ENCODE measurements around the gene SIK3. TPM values are rescaled to one million over a fixed set of nuclear protein-coding genes. Genes with fewer than 3 reads are reported as not detected.

Gene SIK3
- total and polyA plus RNA-seq, 3 experiments from 2014 or later: 33.9 to 48.7 (median 42.8) TPM

- Mint-ChIP-seq H3K27ac (peak overlapping the region; percentile 88 to 100 (median 97)), H3K27me3 (no peaks in the 10 kb centered on the region), H3K36me3 (peaks cover 0 to 42% (median 10%) of the 10 kb centered on the region in 3 donors), H3K9me3 (no peaks in the 10 kb centered on the region), H3K4me3 (peak overlapping the region; percentile 9 to 91 (median 74)), H3K4me1 (peaks cover 72 to 82% (median 79%) of the 10 kb centered on the region in 3 donors)
- peaks cover 60% of the 10 kb centered on the region for H3K4me1 ChIP-seq (ENCODE audit: insufficient read depth, low read length)
- H3K4me3 ChIP-seq (ENCODE audit: low read length): no peak overlapping the region
- H3K27me3 ChIP-seq (ENCODE audit: insufficient read depth, low read length, poor library complexity, severe bottlenecking): no peaks in the 10 kb centered on the region
- ChIA-PET CTCF (interaction anchor here (1.4 to 3.1 kb wide), 4 partner anchors 16 to 220 kb away, joined by 4 to 11 read pairs (median 7); partner anchors contain the start of gene APOA5), POLR2A (interaction anchor here (1.4 kb wide), 1 partner anchor 170 kb away, joined by 6 read pairs; no protein-coding TSS in a partner anchor)
- H3K27ac ChIP-seq (ENCODE audit: low read depth, low read length): peak overlapping the region; percentile 36
- DNase-seq: peak in 3 of 5 donors; percentile 12 to 26 (median 20)
- no peaks in the 10 kb centered on the region for H3K36me3 ChIP-seq (ENCODE audit: insufficient read depth, low read length)
- no peaks in the 10 kb centered on the region for H3K9me3 ChIP-seq (ENCODE audit: low read length)
Observed at GRCh38 chr11:116925050-116925449, 173.2 kb downstream of the SIK3 start.

GRCh38 chr11:116918925-116919655 is 179.1 kb downstream of the SIK3 start:
- Mint-ChIP-seq H3K9me3 (no peaks in the 10 kb centered on the region), H3K27me3 (no peaks in the 10 kb centered on the region), H3K27ac (peak overlapping the region in 2 of 8 donors; percentile 15 to 42), H3K4me1 (peaks cover 24 to 49% (median 34%) of the 10 kb centered on the region in 3 donors), H3K36me3 (peaks cover 0 to 32% (median 10%) of the 10 kb centered on the region in 3 donors), H3K4me3 (no peak overlapping the region)
- H3K27me3 ChIP-seq (ENCODE audit: insufficient read depth, low read length, poor library complexity, severe bottlenecking): no peaks in the 10 kb centered on the region
- peaks cover under 1% of the 10 kb centered on the region for H3K4me1 ChIP-seq (ENCODE audit: insufficient read depth, low read length)
- ChIA-PET CTCF (interaction anchor here (0.8 to 2.0 kb wide), 6 partner anchors 7 to 187 kb away, joined by 3 to 6 read pairs (median 4); no protein-coding TSS in a partner anchor), POLR2A (interaction anchor here (1.0 to 1.1 kb wide), 2 partner anchors 9 to 178 kb away, joined by 3 to 5 read pairs; no protein-coding TSS in a partner anchor)
- H3K36me3 ChIP-seq (ENCODE audit: insufficient read depth, low read length): no peaks in the 10 kb centered on the region
- no peak overlapping the region for H3K27ac ChIP-seq (ENCODE audit: low read depth, low read length)
- no peak for DNase-seq
- no peaks in the 10 kb centered on the region for H3K9me3 ChIP-seq (ENCODE audit: low read length)
- H3K4me3 ChIP-seq (ENCODE audit: low read length): no peak overlapping the region

- no peak overlapping the region for H3K4me3 ChIP-seq (ENCODE audit: low read length)
- POLR2A ChIA-PET: interaction anchor here (1.1 kb wide), 1 partner anchor 180 kb away, joined by 5 read pairs; no protein-coding TSS in a partner anchor
- H3K4me1 ChIP-seq (ENCODE audit: insufficient read depth, low read length): no peaks in the 10 kb centered on the region
- Mint-ChIP-seq H3K27me3 (no peaks in the 10 kb centered on the region), H3K27ac (peak overlapping the region in 2 of 8 donors; percentile 38 to 41), H3K36me3 (peaks cover 0 to 26% (median 10%) of the 10 kb centered on the region in 3 donors), H3K4me3 (no peak overlapping the region), H3K9me3 (no peaks in the 10 kb centered on the region), H3K4me1 (peaks cover 16 to 50% (median 32%) of the 10 kb centered on the region in 3 donors)
- no peaks in the 10 kb centered on the region for H3K9me3 ChIP-seq (ENCODE audit: low read length)
- no peaks in the 10 kb centered on the region for H3K36me3 ChIP-seq (ENCODE audit: insufficient read depth, low read length)
- CTCF ChIA-PET: interaction anchor here (1.0 to 2.0 kb wide), 4 partner anchors 9 to 177 kb away, joined by 3 to 6 read pairs (median 3); no protein-coding TSS in a partner anchor
- H3K27me3 ChIP-seq (ENCODE audit: insufficient read depth, low read length, poor library complexity, severe bottlenecking): no peaks in the 10 kb centered on the region
- H3K27ac ChIP-seq (ENCODE audit: low read depth, low read length): no peak overlapping the region
- DNase-seq: no peak
Observed at GRCh38 chr11:116917632-116918031, 180.6 kb downstream of the SIK3 start.

GRCh38 chr11:116916886-116917285 is 181.3 kb downstream of the SIK3 start:
- H3K27me3 Mint-ChIP-seq: no peaks in the 10 kb centered on the region
- H3K27ac Mint-ChIP-seq: peak overlapping the region in 1 of 8 donors; percentile 64
- H3K36me3 Mint-ChIP-seq: peaks cover 0 to 24% (median 11%) of the 10 kb centered on the region in 3 donors
- H3K4me1 ChIP-seq (ENCODE audit: insufficient read depth, low read length): no peaks in the 10 kb centered on the region
- H3K27me3 ChIP-seq (ENCODE audit: insufficient read depth, low read length, poor library complexity, severe bottlenecking): no peaks in the 10 kb centered on the region
- no peak overlapping the region for H3K4me3 ChIP-seq (ENCODE audit: low read length)
- no peaks in the 10 kb centered on the region for H3K36me3 ChIP-seq (ENCODE audit: insufficient read depth, low read length)
- peaks cover 16 to 52% (median 35%) of the 10 kb centered on the region in 3 donors for H3K4me1 Mint-ChIP-seq
- ChIA-PET POLR2A (no interaction called here), CTCF (interaction anchor here (1.3 to 2.0 kb wide), 2 partner anchors 9 to 11 kb away, joined by 3 to 6 read pairs; no protein-coding TSS in a partner anchor)
- H3K9me3 ChIP-seq (ENCODE audit: low read length): no peaks in the 10 kb centered on the region
- no peaks in the 10 kb centered on the region for H3K9me3 Mint-ChIP-seq
- no peak for DNase-seq
- no peak overlapping the region for H3K27ac ChIP-seq (ENCODE audit: low read depth, low read length)
- no peak overlapping the region for H3K4me3 Mint-ChIP-seq

GRCh38 chr11:116916052-116916451 is 182.2 kb downstream of the SIK3 start:
- H3K4me1 ChIP-seq (ENCODE audit: insufficient read depth, low read length): no peaks in the 10 kb centered on the region
- ChIA-PET POLR2A (no interaction called here), CTCF (no interaction called here)
- H3K27ac ChIP-seq (ENCODE audit: low read depth, low read length): no peak overlapping the region
- H3K36me3 ChIP-seq (ENCODE audit: insufficient read depth, low read length): no peaks in the 10 kb centered on the region
- no peak overlapping the region for H3K4me3 ChIP-seq (ENCODE audit: low read length)
- H3K4me3 Mint-ChIP-seq: no peak overlapping the region
- peaks cover 16 to 56% (median 41%) of the 10 kb centered on the region in 3 donors for H3K4me1 Mint-ChIP-seq
- no peak for DNase-seq
- no peaks in the 10 kb centered on the region for H3K9me3 ChIP-seq (ENCODE audit: low read length)
- no peaks in the 10 kb centered on the region for H3K9me3 Mint-ChIP-seq
- H3K36me3 Mint-ChIP-seq: peaks cover 0 to 25% (median 11%) of the 10 kb centered on the region in 3 donors
- H3K27ac Mint-ChIP-seq: no peak overlapping the region
- H3K27me3 Mint-ChIP-seq: no peaks in the 10 kb centered on the region
- H3K27me3 ChIP-seq (ENCODE audit: insufficient read depth, low read length, poor library complexity, severe bottlenecking): no peaks in the 10 kb centered on the region

- H3K27ac ChIP-seq (ENCODE audit: low read depth, low read length): no peak overlapping the region
Observed at GRCh38 chr11:116913000-116913399, 185.2 kb downstream of the SIK3 start.

GRCh38 chr11:116911976-116912734 is 186.1 kb downstream of the SIK3 start:
- CTCF ChIA-PET: interaction anchor here (1.1 kb wide), 1 partner anchor 194 kb away, joined by 4 read pairs; no protein-coding TSS in a partner anchor
- Histone ChIP-seq H3K4me3 (ENCODE audit: low read length) (no peak overlapping the region), H3K27me3 (ENCODE audit: insufficient read depth, low read length, poor library complexity, severe bottlenecking) (no peaks in the 10 kb centered on the region), H3K4me1 (ENCODE audit: insufficient read depth, low read length) (peaks cover 4% of the 10 kb centered on the region), H3K36me3 (ENCODE audit: insufficient read depth, low read length) (no peaks in the 10 kb centered on the region), H3K27ac (ENCODE audit: low read depth, low read length) (no peak overlapping the region), H3K9me3 (ENCODE audit: low read length) (no peaks in the 10 kb centered on the region)
- peak overlapping the region in 4 of 8 donors; percentile 2 to 35 (median 4) for H3K27ac Mint-ChIP-seq
- H3K9me3 Mint-ChIP-seq: no peaks in the 10 kb centered on the region
- peaks cover 30 to 59% (median 54%) of the 10 kb centered on the region in 3 donors for H3K4me1 Mint-ChIP-seq
- peaks cover 0 to 21% (median 7%) of the 10 kb centered on the region in 3 donors for H3K36me3 Mint-ChIP-seq
- DNase-seq: no peak
- no peak overlapping the region for H3K4me3 Mint-ChIP-seq
- H3K27me3 Mint-ChIP-seq: no peaks in the 10 kb centered on the region
- POLR2A ChIA-PET: no interaction called here

More at GRCh38 chr11:116913000-116913399, 185.2 kb downstream of the SIK3 start:
- Histone ChIP-seq H3K9me3 (ENCODE audit: low read length) (no peaks in the 10 kb centered on the region), H3K27me3 (ENCODE audit: insufficient read depth, low read length, poor library complexity, severe bottlenecking) (no peaks in the 10 kb centered on the region), H3K4me1 (ENCODE audit: insufficient read depth, low read length) (peaks cover 4% of the 10 kb centered on the region), H3K4me3 (ENCODE audit: low read length) (no peak overlapping the region), H3K36me3 (ENCODE audit: insufficient read depth, low read length) (no peaks in the 10 kb centered on the region)
- Mint-ChIP-seq H3K36me3 (peaks cover 0 to 21% (median 7%) of the 10 kb centered on the region in 3 donors), H3K27ac (peak overlapping the region in 4 of 8 donors; percentile 14 to 75 (median 24)), H3K4me1 (peaks cover 26 to 54% (median 51%) of the 10 kb centered on the region in 3 donors), H3K4me3 (no peak overlapping the region), H3K27me3 (no peaks in the 10 kb centered on the region), H3K9me3 (no peaks in the 10 kb centered on the region)
- ChIA-PET POLR2A (no interaction called here), CTCF (interaction anchor here (1.1 kb wide), 1 partner anchor 193 kb away, joined by 4 read pairs; no protein-coding TSS in a partner anchor)
- DNase-seq: no peak

Measured in CD8-positive, alpha-beta memory T cell (primary cell).